Measurements from ENCODE around the gene ECSIT.
"Not testable (repeated sequence)": the region's sequence is repeated elsewhere in the genome, so short reads cannot be mapped to it uniquely, and the experiment has no call there.

DNA sequence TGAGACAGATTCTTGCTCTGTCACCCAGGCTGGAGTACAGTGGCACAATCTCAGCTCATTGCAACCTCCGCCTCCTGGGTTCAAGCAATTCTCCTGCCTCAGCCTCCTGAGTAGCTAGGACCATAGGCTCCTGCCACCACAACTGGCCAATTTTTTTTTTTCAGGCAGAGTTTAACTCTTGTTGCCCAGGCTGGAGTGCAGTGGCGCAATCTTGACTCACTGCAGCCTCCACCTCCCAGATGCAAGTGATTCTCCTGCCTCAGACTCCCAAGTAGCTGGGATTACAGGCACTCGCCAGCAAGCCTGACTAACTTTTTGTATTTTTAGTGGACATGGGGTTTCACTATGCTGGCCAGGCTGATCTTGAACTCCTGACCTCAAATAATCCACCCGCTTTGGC lies 44.8 kb upstream of the ECSIT start:
- TF ChIP-seq, protein P1, sequence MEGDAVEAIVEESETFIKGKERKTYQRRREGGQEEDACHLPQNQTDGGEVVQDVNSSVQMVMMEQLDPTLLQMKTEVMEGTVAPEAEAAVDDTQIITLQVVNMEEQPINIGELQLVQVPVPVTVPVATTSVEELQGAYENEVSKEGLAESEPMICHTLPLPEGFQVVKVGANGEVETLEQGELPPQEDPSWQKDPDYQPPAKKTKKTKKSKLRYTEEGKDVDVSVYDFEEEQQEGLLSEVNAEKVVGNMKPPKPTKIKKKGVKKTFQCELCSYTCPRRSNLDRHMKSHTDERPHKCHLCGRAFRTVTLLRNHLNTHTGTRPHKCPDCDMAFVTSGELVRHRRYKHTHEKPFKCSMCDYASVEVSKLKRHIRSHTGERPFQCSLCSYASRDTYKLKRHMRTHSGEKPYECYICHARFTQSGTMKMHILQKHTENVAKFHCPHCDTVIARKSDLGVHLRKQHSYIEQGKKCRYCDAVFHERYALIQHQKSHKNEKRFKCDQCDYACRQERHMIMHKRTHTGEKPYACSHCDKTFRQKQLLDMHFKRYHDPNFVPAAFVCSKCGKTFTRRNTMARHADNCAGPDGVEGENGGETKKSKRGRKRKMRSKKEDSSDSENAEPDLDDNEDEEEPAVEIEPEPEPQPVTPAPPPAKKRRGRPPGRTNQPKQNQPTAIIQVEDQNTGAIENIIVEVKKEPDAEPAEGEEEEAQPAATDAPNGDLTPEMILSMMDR (IDR thresholded peaks at IDR 0.05) = not testable (repeated sequence)
- TF ChIP-seq EZH2 (IDR thresholded peaks at IDR 0.05; ENCODE audit: borderline replicate concordance, insufficient read depth, low read depth, low read length, poor library complexity, severe bottlenecking) = not testable (repeated sequence)

All from B cell (primary cell).